Immature natural killer cell (primary cell): Measurements from ENCODE around the gene KLHL9. TPM values are rescaled to one million over a fixed set of nuclear protein-coding genes. Genes with fewer than 3 reads are reported as not detected.

Source experiments
- DNase-seq, 3 donors: peaks; one replicate each; pipeline ENCODE4 v3.0.0; 2022; ENCODE audit warnings: mixed read lengths in 1 of 3
- H3K27ac Mint-ChIP-seq, 6 donors: one replicate each; pipeline ENCODE4 v1.8.0; 2020; ENCODE audit warnings: mixed read lengths in 6 of 6, mild to moderate bottlenecking in 5 of 6, inconsistent platforms in 4 of 6, moderate library complexity in 3 of 6
- H3K27me3 Mint-ChIP-seq, 3 donors: one replicate each; pipeline ENCODE4 v1.8.0; 2020 to 2021; ENCODE audit warnings: low read depth in 3 of 3, mild to moderate bottlenecking in 3 of 3, mixed read lengths in 3 of 3, moderate library complexity in 3 of 3, inconsistent platforms in 1 of 3
- H3K36me3 Mint-ChIP-seq, 3 donors: one replicate each; pipeline ENCODE4 v1.8.0; 2020; ENCODE audit warnings: mixed read lengths in 3 of 3, inconsistent platforms in 2 of 3, mild to moderate bottlenecking in 2 of 3
- H3K4me1 Mint-ChIP-seq, 2 donors: one replicate each; pipeline ENCODE4 v1.8.0; 2020; ENCODE audit warnings: inconsistent platforms in 2 of 2, mild to moderate bottlenecking in 2 of 2, mixed read lengths in 2 of 2, moderate library complexity in 1 of 2
- H3K4me3 Mint-ChIP-seq, 5 donors: one replicate each; pipeline ENCODE4 v1.8.0; 2020; ENCODE audit warnings: mild to moderate bottlenecking in 5 of 5, mixed read lengths in 5 of 5, inconsistent platforms in 3 of 5, moderate library complexity in 3 of 5
- H3K9me3 Mint-ChIP-seq, 6 donors: one replicate each; pipeline ENCODE4 v1.8.0; 2020; ENCODE audit warnings: mild to moderate bottlenecking in 6 of 6, mixed read lengths in 6 of 6, inconsistent platforms in 4 of 6, moderate library complexity in 3 of 6
- polyA plus RNA-seq, 3 donors: library from polyadenylated mRNA; unstranded; fragments of 300-500 nt; fragmentation: Illumina TruSeq; gene quantifications; one replicate each; pipeline ENCODE4 v1.2.3, GENCODE V29; 2021

KLHL9 gene
- polyA plus RNA-seq, 3 donors from 2014 or later = 7.5 to 14.2 (median 13.7) TPM

- H3K27ac Mint-ChIP-seq = peak overlapping the region in 4 of 6 donors; percentile 25 to 93 (median 58)
These were observed 1.3 kb upstream of the KLHL9 start for GRCh38 chr9:21336457-21336856.

DNA sequence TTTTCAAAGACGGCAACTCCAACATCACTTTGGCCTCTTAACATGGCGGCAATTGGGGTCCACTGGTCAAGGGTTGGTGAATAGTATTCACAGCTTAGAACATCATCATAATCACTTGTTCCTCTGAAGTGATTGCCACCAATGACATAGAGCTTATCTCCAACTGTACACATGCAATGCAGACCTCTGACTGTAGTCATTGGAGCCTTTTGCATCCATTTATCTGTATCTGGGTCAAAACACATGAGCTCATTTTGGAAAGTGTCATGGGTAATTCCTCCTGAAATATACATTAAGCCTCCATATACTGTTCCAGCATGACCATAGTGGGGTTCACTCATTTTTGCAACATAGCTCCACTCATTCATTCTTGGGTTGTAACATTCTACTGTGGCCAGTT, 2.0 kb downstream of the KLHL9 start:
- H3K4me1 Mint-ChIP-seq = peaks cover 56 to 77% of the 10 kb centered on the region in 2 donors
- peaks cover 0 to 10% (median 8%) of the 10 kb centered on the region in 3 donors for H3K27me3 Mint-ChIP-seq
- DNase-seq = no peak
- H3K4me3 Mint-ChIP-seq = peak overlapping the region; percentile 90 to 95 (median 93)
- peak overlapping the region in 4 of 6 donors; percentile 1 to 66 (median 44) for H3K27ac Mint-ChIP-seq
- H3K36me3 Mint-ChIP-seq = peaks cover 3 to 6% (median 6%) of the 10 kb centered on the region in 3 donors
- no peaks in the 10 kb centered on the region for H3K9me3 Mint-ChIP-seq

More at GRCh38 chr9:21336457-21336856, 1.3 kb upstream of the KLHL9 start:
- Mint-ChIP-seq H3K9me3 (no peaks in the 10 kb centered on the region), H3K27me3 (peaks cover 0 to 10% (median 8%) of the 10 kb centered on the region in 3 donors), H3K4me3 (peak overlapping the region; percentile 56 to 95 (median 90)), H3K4me1 (peaks cover 36 to 45% of the 10 kb centered on the region in 2 donors), H3K36me3 (peaks cover 3 to 6% (median 6%) of the 10 kb centered on the region in 3 donors)
- DNase-seq = no peak

- Mint-ChIP-seq H3K36me3 (peaks cover 3 to 6% (median 6%) of the 10 kb centered on the region in 3 donors), H3K4me3 (peak overlapping the region in 3 of 5 donors; percentile 3 to 91 (median 28)), H3K9me3 (no peaks in the 10 kb centered on the region), H3K27ac (peak overlapping the region in 3 of 6 donors; percentile 6 to 34 (median 24)), H3K27me3 (peaks cover 0 to 8% (median 3%) of the 10 kb centered on the region in 3 donors), H3K4me1 (peaks cover 63 to 91% of the 10 kb centered on the region in 2 donors)
- DNase-seq = no peak
These were observed 3.4 kb downstream of the KLHL9 start for GRCh38 chr9:21331676-21332402.

GRCh38 chr9:21326526-21327139, 8.6 kb downstream of the KLHL9 start:
- no peaks in the 10 kb centered on the region for H3K9me3 Mint-ChIP-seq
- H3K27me3 Mint-ChIP-seq = no peaks in the 10 kb centered on the region
- H3K36me3 Mint-ChIP-seq = peaks cover 8 to 20% (median 15%) of the 10 kb centered on the region in 3 donors
- H3K27ac Mint-ChIP-seq = peak overlapping the region in 2 of 6 donors; percentile 48 to 78
- peaks cover 40 to 81% of the 10 kb centered on the region in 2 donors for H3K4me1 Mint-ChIP-seq
- peak; percentile 38 to 55 (median 39) for DNase-seq
- peak overlapping the region in 1 of 5 donors; percentile 53 for H3K4me3 Mint-ChIP-seq

DNA sequence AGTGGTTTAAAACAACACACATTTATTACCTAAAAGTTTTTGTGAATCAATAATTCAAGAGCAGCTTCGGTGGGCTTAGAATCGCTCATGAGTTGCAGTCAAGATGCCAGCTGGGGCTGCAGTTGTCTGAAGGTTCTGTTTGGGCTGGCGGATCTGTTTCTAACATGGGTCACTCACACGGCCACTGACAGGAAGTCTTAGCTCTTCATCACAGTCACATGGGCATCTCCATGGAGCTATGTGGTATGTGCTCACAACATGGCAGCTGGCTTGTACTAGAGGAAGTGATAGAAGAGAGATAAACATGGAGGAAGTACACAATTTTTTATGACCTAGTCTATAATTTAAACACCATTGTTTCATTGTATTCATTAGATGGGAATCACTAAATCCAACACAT, 11.2 kb downstream of the KLHL9 start:
- no peak for DNase-seq
- H3K27ac Mint-ChIP-seq = peak overlapping the region in 5 of 6 donors; percentile 9 to 79 (median 20)
- peaks cover 22 to 55% of the 10 kb centered on the region in 2 donors for H3K4me1 Mint-ChIP-seq
- no peaks in the 10 kb centered on the region for H3K9me3 Mint-ChIP-seq
- H3K4me3 Mint-ChIP-seq = no peak overlapping the region
- no peaks in the 10 kb centered on the region for H3K27me3 Mint-ChIP-seq
- peaks cover 8 to 20% (median 15%) of the 10 kb centered on the region in 3 donors for H3K36me3 Mint-ChIP-seq

DNA sequence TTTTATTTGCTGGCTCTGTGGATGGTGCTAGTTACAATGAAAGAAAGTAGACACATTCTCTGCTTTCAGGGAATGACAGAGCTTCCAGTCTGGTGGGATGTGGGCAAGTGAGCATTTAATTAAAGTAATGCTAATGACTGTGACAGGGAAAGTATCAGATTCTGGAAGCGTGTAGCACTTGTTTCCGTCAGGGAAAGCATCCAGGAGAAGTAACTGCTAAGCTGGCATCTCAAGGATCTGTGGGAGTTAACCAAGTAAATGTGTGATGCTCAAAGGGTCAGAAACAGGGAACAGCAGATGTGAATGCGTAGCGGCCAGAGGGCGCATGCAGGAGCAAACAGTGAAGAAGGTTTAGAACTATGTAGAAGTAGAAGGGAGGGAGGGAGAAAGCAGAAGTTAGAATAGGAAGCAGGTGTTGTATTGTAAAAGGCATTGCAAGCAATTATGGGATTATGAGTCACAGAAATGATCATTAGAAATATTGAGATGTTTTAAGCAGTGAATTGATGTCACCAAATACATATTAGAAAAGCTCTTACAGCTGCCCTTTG, 12.2 kb downstream of the KLHL9 start:
- Mint-ChIP-seq H3K27me3 (no peaks in the 10 kb centered on the region), H3K36me3 (peaks cover 8 to 20% (median 15%) of the 10 kb centered on the region in 3 donors), H3K27ac (peak overlapping the region in 3 of 6 donors; percentile 19 to 51 (median 24)), H3K4me1 (peaks cover 20 to 50% of the 10 kb centered on the region in 2 donors), H3K4me3 (no peak overlapping the region), H3K9me3 (no peaks in the 10 kb centered on the region)
- no peak for DNase-seq

- DNase-seq = no peak
- Mint-ChIP-seq H3K4me1 (peaks cover 8 to 26% of the 10 kb centered on the region in 2 donors), H3K27ac (peak overlapping the region in 4 of 6 donors; percentile 17 to 65 (median 34)), H3K9me3 (no peaks in the 10 kb centered on the region), H3K36me3 (peaks cover 8 to 20% (median 15%) of the 10 kb centered on the region in 3 donors), H3K4me3 (no peak overlapping the region), H3K27me3 (no peaks in the 10 kb centered on the region)
These were observed 14.7 kb downstream of the KLHL9 start for GRCh38 chr9:21320465-21320864.

- Mint-ChIP-seq H3K36me3 (peaks cover 8 to 10% (median 8%) of the 10 kb centered on the region in 3 donors), H3K27ac (peak overlapping the region in 1 of 6 donors; percentile 58)
- peak in 2 of 3 donors; percentile 28 to 32 for DNase-seq
These were observed 17.0 kb downstream of the KLHL9 start for GRCh38 chr9:21317956-21318923.

DNA sequence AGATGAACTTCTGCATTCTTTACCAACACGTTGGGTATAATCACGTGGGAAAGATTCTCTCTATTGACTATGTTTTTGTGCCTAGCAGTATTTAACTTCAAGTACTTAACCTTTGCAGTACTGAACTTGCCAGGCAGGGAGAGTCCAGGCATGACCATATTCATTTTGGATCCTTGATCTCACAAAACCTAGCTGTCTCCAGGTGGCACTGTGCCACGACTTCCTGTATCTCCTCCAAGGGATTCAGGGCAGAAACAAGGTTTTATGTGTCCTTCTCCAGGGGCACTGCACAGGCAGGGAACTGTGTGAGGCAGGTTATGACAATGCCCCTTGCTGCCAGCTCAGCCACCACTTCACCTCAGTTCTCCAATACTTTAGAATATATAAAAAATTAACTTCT, 18.3 kb downstream of the KLHL9 start:
- no peak overlapping the region for H3K4me3 Mint-ChIP-seq
- no peak for DNase-seq
- H3K27me3 Mint-ChIP-seq = peaks cover 0 to 2% (median 0%) of the 10 kb centered on the region in 3 donors
- no peaks in the 10 kb centered on the region for H3K9me3 Mint-ChIP-seq
- H3K27ac Mint-ChIP-seq = no peak overlapping the region
- H3K36me3 Mint-ChIP-seq = no peaks in the 10 kb centered on the region
- peaks cover 2 to 5% of the 10 kb centered on the region in 2 donors for H3K4me1 Mint-ChIP-seq

More at GRCh38 chr9:21317956-21318923, 17.0 kb downstream of the KLHL9 start:
- Mint-ChIP-seq H3K4me1 (peaks cover 2 to 11% of the 10 kb centered on the region in 2 donors), H3K9me3 (no peaks in the 10 kb centered on the region), H3K27me3 (peaks cover 0 to 2% (median 0%) of the 10 kb centered on the region in 3 donors), H3K4me3 (no peak overlapping the region)

GRCh38 chr9:21316032-21316842, 19.0 kb downstream of the KLHL9 start:
- no peak for DNase-seq
- Mint-ChIP-seq H3K27me3 (peaks cover 0 to 2% (median 0%) of the 10 kb centered on the region in 3 donors), H3K27ac (no peak overlapping the region), H3K4me3 (no peak overlapping the region), H3K9me3 (no peaks in the 10 kb centered on the region), H3K36me3 (no peaks in the 10 kb centered on the region), H3K4me1 (peaks cover 2 to 5% of the 10 kb centered on the region in 2 donors)

DNA sequence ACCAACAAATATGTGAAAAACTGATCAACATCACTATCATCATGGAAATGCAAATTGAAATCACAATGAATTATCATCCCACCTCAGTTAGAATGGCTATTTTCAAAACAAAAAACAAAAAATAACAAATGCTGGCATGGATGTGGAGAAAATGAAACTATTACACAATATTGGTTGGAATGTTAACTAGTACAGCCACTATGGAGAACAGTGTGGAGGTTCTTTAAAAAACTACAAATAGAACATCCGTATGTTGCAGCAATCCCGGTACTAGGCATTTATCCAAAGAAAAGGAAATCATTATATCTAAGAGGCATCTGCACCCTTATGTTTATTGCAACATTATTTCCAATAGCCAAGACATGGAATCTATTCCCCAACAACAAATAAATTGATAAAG, 21.1 kb downstream of the KLHL9 start:
- Mint-ChIP-seq H3K4me3 (no peak overlapping the region), H3K27me3 (peaks cover 0 to 4% (median 0%) of the 10 kb centered on the region in 3 donors), H3K36me3 (no peaks in the 10 kb centered on the region), H3K27ac (no peak overlapping the region), H3K9me3 (no peaks in the 10 kb centered on the region), H3K4me1 (peaks cover 2 to 5% of the 10 kb centered on the region in 2 donors)
- DNase-seq = no peak

- no peak for DNase-seq
- Mint-ChIP-seq H3K4me1 (no peaks in the 10 kb centered on the region), H3K4me3 (no peak overlapping the region), H3K9me3 (no peaks in the 10 kb centered on the region), H3K27ac (no peak overlapping the region), H3K27me3 (peaks cover 0 to 4% (median 4%) of the 10 kb centered on the region in 3 donors), H3K36me3 (no peaks in the 10 kb centered on the region)
These were observed 23.3 kb downstream of the KLHL9 start for GRCh38 chr9:21311889-21312288.
